AG09319 (cell line): ENCODE results near the gene GPR137C.

Source experiments
- DNase-seq: peaks from one replicate; pipeline ENCODE4 v3.0.0-alpha.2; 2010; ENCODE audit warnings: low read depth; ENCODE audit errors: extremely low read depth
- CTCF ChIP-seq: IDR thresholded peaks from 2 replicates; pipeline ENCODE4 v1.5.1; 2011; ENCODE audit warnings: low read depth, mild to moderate bottlenecking, inconsistent platforms, low read length, moderate library complexity

Gene GPR137C

GRCh38 chr14:52552063-52552988, at the start of gene GPR137C, which contains the start of gene TXNDC16:
Gene GPR137C (plus strand): TSS chr14:52552836. CDS start chr14:52553148, 312 bp downstream.
Gene TXNDC16 (minus strand): TSS chr14:52552505. CDS start chr14:52543557, 8,948 bp downstream.
- peak; percentile 97 for DNase-seq
- no peak for TF ChIP-seq CTCF

- no peak for TF ChIP-seq CTCF
- no peak for DNase-seq
Measured at GRCh38 chr14:52513249-52513648, 39.4 kb upstream of the GPR137C start.

GRCh38 chr14:52514046-52514811, 38.4 kb upstream of the GPR137C start:
- no peak for DNase-seq
- TF ChIP-seq CTCF, result no peak

- no peak for DNase-seq
- no peak for TF ChIP-seq CTCF
Measured at GRCh38 chr14:52522033-52522432, 30.6 kb upstream of the GPR137C start.

- no peak for TF ChIP-seq CTCF
- no peak for DNase-seq
Measured at GRCh38 chr14:52522581-52523345, 29.9 kb upstream of the GPR137C start.

GRCh38 chr14:52527052-52527451, 25.6 kb upstream of the GPR137C start:
- DNase-seq, result no peak
- TF ChIP-seq CTCF, result no peak
